Epithelial cell of esophagus (primary cell): ENCODE data around the gene ZNF628.

Source experiments
- DNase-seq: peaks from one replicate; pipeline ENCODE4 v3.0.0; 2010; ENCODE audit warnings: low read depth
- H3K4me3 ChIP-seq: 2 replicates; pipeline ENCODE4 v1.5.1; 2011; ENCODE audit warnings: mild to moderate bottlenecking, low read length, control low read depth
- TF ChIP-seq, protein P1 (sequence below): IDR thresholded peaks from 2 replicates; pipeline ENCODE4 v1.5.1; 2011; ENCODE audit warnings: low read depth, mild to moderate bottlenecking, low read length, control low read depth, inconsistent platforms; ENCODE audit not compliant: insufficient read depth; ENCODE audit errors: missing control alignments

ZNF628 gene

GRCh38 chr19:55516878-55517620 lies 40.6 kb downstream of the ZNF628 start:
- peak; percentile 91 for DNase-seq
- TF ChIP-seq, protein P1, sequence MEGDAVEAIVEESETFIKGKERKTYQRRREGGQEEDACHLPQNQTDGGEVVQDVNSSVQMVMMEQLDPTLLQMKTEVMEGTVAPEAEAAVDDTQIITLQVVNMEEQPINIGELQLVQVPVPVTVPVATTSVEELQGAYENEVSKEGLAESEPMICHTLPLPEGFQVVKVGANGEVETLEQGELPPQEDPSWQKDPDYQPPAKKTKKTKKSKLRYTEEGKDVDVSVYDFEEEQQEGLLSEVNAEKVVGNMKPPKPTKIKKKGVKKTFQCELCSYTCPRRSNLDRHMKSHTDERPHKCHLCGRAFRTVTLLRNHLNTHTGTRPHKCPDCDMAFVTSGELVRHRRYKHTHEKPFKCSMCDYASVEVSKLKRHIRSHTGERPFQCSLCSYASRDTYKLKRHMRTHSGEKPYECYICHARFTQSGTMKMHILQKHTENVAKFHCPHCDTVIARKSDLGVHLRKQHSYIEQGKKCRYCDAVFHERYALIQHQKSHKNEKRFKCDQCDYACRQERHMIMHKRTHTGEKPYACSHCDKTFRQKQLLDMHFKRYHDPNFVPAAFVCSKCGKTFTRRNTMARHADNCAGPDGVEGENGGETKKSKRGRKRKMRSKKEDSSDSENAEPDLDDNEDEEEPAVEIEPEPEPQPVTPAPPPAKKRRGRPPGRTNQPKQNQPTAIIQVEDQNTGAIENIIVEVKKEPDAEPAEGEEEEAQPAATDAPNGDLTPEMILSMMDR: peak; percentile 89
- H3K4me3 ChIP-seq: peak overlapping the region; percentile 52

- TF ChIP-seq, protein P1: no peak
- H3K4me3 ChIP-seq: no peak overlapping the region
- DNase-seq: peak; percentile 91
Measured at GRCh38 chr19:55519451-55520311, 43.3 kb downstream of the ZNF628 start.

- TF ChIP-seq, protein P1: no peak
- no peak overlapping the region for H3K4me3 ChIP-seq
Measured at GRCh38 chr19:55520691-55521292, 44.4 kb downstream of the ZNF628 start.

DNA sequence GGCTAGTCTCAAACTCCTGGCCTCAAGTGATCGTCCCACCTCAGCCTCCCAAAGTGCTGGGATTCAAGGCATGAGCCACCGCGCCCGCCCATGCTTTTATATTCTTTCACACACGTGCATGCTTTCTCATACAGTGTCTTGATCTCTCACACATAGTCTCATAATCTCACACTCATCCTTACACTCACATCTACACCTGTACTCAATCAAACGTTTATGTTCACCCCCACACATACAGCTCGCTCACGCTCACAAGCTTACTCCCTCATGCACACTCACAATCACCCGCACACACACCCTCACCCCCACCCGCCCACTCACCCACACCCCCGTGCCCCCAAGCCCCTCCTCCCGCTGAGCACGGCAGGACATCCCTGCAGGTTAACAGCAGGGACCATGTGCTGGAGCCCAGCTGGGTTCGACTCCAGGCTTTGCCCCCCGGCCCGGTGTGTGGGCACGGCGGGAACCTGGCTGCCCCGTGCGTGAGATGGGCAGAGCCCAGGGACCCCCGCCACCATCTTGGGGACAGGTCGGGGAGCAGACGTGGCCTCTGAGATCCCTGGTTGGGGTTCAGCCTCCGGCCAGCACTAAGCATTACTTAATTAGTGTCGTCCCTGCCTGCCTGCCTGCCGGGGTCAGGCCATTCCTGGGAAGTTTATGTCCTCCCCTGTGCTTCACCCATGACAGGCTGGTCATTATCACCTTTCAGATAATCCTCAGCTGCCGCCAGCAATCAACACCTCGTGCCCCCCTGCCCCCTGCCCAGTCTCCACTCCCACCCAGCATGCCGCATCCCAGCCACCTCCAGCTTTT lies 49.1 kb downstream of the ZNF628 start:
- DNase-seq: no peak
- TF ChIP-seq, protein P1: no peak
- no peak overlapping the region for H3K4me3 ChIP-seq

More at GRCh38 chr19:55520691-55521292, 44.4 kb downstream of the ZNF628 start:
- DNase-seq: no peak

GRCh38 chr19:55526216-55527196 lies 50.1 kb downstream of the ZNF628 start:
- DNase-seq: peak; percentile 43
- H3K4me3 ChIP-seq: no peak overlapping the region
- TF ChIP-seq, protein P1: no peak
